Measurements from ENCODE around the gene HBD.

Gene HBD

GRCh38 chr11:5232821-5233220 lies 1.5 kb downstream of the HBD start (continued):
- TF ChIP-seq CSRNP3 (CRISPR knock-in tag; IDR thresholded peaks at IDR 0.05) (no peak), ZFP3 (CRISPR knock-in tag; IDR thresholded peaks at IDR 0.05) (no peak), TCF4 (CRISPR knock-in tag; IDR thresholded peaks at IDR 0.05; ENCODE audit: borderline replicate concordance) (no peak), ZC3H10 (CRISPR knock-in tag; IDR thresholded peaks at IDR 0.05) (no peak), ZNF8 (CRISPR knock-in tag; IDR thresholded peaks at IDR 0.05) (no peak), ESRRG (CRISPR knock-in tag; IDR thresholded peaks at IDR 0.05) (no peak), GLIS3 (CRISPR knock-in tag; IDR thresholded peaks at IDR 0.05) (no peak), SNAI2 (CRISPR knock-in tag; IDR thresholded peaks at IDR 0.05) (no peak), ZNF70 (CRISPR knock-in tag; IDR thresholded peaks at IDR 0.05) (no peak)

- no peak for ATAC-seq
- TF ChIP-seq RARB (CRISPR knock-in tag; IDR thresholded peaks at IDR 0.05) (no peak), GLIS3 (CRISPR knock-in tag; IDR thresholded peaks at IDR 0.05) (no peak), ZFP3 (CRISPR knock-in tag; IDR thresholded peaks at IDR 0.05) (no peak), TCF4 (CRISPR knock-in tag; IDR thresholded peaks at IDR 0.05; ENCODE audit: borderline replicate concordance) (no peak), OSR1 (CRISPR knock-in tag; IDR thresholded peaks at IDR 0.05) (no peak), SNAI2 (CRISPR knock-in tag; IDR thresholded peaks at IDR 0.05) (no peak), CSDC2 (CRISPR knock-in tag; IDR thresholded peaks at IDR 0.05) (no peak), ZNF565 (CRISPR knock-in tag; conservative IDR thresholded peaks at IDR 0.05; ENCODE audit: low read depth) (no peak), ZNF70 (CRISPR knock-in tag; IDR thresholded peaks at IDR 0.05) (no peak), ZNF8 (CRISPR knock-in tag; IDR thresholded peaks at IDR 0.05) (no peak), ISL1 (CRISPR knock-in tag; IDR thresholded peaks at IDR 0.05) (no peak), TSHZ2 (CRISPR knock-in tag; IDR thresholded peaks at IDR 0.05) (no peak), ZFP30 (CRISPR knock-in tag; IDR thresholded peaks at IDR 0.05) (no peak), CREB5 (CRISPR knock-in tag; IDR thresholded peaks at IDR 0.05; ENCODE audit: low read depth) (no peak), ESRRG (CRISPR knock-in tag; IDR thresholded peaks at IDR 0.05) (no peak), PPARA (CRISPR knock-in tag; IDR thresholded peaks at IDR 0.05; ENCODE audit: borderline replicate concordance) (no peak)
- TF ChIP-seq, protein P1, sequence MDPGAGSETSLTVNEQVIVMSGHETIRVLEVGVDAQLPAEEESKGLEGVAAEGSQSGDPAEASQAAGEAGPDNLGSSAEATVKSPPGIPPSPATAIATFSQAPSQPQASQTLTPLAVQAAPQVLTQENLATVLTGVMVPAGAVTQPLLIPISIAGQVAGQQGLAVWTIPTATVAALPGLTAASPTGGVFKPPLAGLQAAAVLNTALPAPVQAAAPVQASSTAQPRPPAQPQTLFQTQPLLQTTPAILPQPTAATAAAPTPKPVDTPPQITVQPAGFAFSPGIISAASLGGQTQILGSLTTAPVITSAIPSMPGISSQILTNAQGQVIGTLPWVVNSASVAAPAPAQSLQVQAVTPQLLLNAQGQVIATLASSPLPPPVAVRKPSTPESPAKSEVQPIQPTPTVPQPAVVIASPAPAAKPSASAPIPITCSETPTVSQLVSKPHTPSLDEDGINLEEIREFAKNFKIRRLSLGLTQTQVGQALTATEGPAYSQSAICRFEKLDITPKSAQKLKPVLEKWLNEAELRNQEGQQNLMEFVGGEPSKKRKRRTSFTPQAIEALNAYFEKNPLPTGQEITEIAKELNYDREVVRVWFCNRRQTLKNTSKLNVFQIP (CRISPR knock-in tag; IDR thresholded peaks at IDR 0.05; ENCODE audit: borderline replicate concordance, low read depth), result no peak
- TF ChIP-seq, protein P2, sequence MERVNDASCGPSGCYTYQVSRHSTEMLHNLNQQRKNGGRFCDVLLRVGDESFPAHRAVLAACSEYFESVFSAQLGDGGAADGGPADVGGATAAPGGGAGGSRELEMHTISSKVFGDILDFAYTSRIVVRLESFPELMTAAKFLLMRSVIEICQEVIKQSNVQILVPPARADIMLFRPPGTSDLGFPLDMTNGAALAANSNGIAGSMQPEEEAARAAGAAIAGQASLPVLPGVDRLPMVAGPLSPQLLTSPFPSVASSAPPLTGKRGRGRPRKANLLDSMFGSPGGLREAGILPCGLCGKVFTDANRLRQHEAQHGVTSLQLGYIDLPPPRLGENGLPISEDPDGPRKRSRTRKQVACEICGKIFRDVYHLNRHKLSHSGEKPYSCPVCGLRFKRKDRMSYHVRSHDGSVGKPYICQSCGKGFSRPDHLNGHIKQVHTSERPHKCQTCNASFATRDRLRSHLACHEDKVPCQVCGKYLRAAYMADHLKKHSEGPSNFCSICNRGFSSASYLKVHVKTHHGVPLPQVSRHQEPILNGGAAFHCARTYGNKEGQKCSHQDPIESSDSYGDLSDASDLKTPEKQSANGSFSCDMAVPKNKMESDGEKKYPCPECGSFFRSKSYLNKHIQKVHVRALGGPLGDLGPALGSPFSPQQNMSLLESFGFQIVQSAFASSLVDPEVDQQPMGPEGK (CRISPR knock-in tag; IDR thresholded peaks at IDR 0.05; ENCODE audit: borderline replicate concordance), result no peak
Measured at GRCh38 chr11:5232176-5232575, 2.1 kb downstream of the HBD start.

- ATAC-seq, result no peak
- TF ChIP-seq CREB5 (CRISPR knock-in tag; IDR thresholded peaks at IDR 0.05; ENCODE audit: low read depth) (no peak), TCF4 (CRISPR knock-in tag; IDR thresholded peaks at IDR 0.05; ENCODE audit: borderline replicate concordance) (no peak), ZC3H10 (CRISPR knock-in tag; IDR thresholded peaks at IDR 0.05) (no peak), ZFP30 (CRISPR knock-in tag; IDR thresholded peaks at IDR 0.05) (no peak), ZNF70 (CRISPR knock-in tag; IDR thresholded peaks at IDR 0.05) (no peak), BACH2 (CRISPR knock-in tag; IDR thresholded peaks at IDR 0.05; ENCODE audit: borderline replicate concordance) (no peak), TOX (CRISPR knock-in tag; IDR thresholded peaks at IDR 0.05; ENCODE audit: borderline replicate concordance) (no peak)
- TF ChIP-seq, protein P1 (CRISPR knock-in tag; IDR thresholded peaks at IDR 0.05; ENCODE audit: borderline replicate concordance, low read depth), result no peak
- TF ChIP-seq, protein P2 (CRISPR knock-in tag; IDR thresholded peaks at IDR 0.05; ENCODE audit: borderline replicate concordance), result no peak
Measured at GRCh38 chr11:5231111-5231510, 3.2 kb downstream of the HBD start.

All from SK-N-SH treated with all-trans-retinoic acid at 6 μM for 48 hours (cell line).